COLO668 (cell line): ENCODE measurements around the gene IGLON5.

Source experiments
- DNase-seq: peaks from one replicate; lab custom pipeline; 2025; ENCODE audit not compliant: unreplicated experiment; lab: John Stamatoyannopoulos, UW

Gene IGLON5

GRCh38 chr19:51338563-51339312 is 27.3 kb downstream of the IGLON5 start:
- DNase-seq: peak; percentile 78

DNA sequence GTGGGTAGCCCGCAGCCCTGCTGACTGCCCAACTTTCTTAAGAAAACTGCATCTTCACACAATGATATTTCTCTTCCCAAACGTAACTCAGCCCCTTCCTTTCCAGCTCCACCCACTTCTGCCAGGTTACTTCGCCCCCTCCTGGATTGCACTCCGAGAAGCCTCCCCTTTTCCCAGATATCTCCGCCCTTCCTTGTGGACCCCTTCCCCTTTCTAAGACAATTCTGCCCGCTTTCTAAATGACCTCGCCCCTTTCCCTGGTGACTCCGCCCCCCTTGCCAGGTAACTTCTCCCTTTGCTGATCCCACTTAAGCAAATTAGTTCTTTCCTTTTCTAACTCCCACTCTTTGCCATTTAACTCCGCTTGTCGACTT is 27.9 kb downstream of the IGLON5 start:
- no peak for DNase-seq

- DNase-seq: peak; percentile 58
Observed at GRCh38 chr19:51339687-51340656, 28.5 kb downstream of the IGLON5 start.

DNA sequence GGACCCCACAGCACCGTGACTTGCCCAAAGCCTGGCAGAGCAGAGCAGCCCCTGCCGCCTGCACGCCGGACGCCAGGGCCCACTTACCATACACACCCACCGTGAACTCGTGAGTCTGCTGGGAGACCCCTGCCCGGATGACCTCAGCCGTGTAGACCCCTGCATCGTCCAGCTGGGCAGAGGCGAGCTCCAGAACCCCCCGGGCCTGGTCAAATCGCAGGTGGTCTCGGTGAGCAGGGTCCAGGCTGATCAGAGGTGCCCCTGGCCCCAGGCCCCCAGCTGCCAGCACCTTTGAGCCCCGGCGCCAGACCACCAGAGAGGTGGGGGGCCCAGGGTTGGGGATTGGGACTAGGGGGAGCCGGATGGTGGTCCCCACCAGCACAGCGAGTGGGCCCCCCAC is 29.6 kb downstream of the IGLON5 start:
- DNase-seq: no peak

GRCh38 chr19:51341976-51342580 is 30.6 kb downstream of the IGLON5 start, which contains the start of gene VSIG10L:
TSS of gene VSIG10L (minus strand) at chr19:51342139. CDS start at chr19:51342124, 15 bp downstream.
- no peak for DNase-seq

- DNase-seq: no peak
Observed at GRCh38 chr19:51342631-51343569, 31.5 kb downstream of the IGLON5 start.

DNA sequence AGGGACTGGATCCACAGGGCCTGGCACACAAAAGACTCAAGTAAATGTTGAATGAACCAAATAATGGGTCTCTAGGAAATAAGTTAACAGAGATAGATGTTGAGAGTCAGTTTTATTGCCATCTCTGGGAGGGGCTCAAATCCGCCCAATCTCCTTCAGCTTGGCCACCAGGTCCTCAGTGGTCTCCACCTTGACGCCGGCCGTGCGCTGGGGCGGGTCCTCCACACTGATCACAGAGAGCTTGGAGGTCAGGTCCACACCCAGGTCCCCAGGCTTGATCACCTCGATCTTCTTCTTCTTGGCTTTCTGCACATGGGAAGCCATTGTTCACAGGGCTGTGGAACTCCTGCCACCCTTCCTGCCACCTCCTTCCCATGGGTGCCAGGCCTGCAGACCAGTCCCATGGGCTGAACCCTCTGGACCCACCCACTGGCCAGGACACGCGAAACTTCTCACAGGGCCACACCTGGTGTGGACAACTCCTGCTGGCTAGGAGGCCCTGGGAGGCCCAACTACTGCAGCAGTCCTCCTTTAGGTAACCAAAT is 33.7 kb downstream of the IGLON5 start:
- DNase-seq: no peak

- no peak for DNase-seq
Observed at GRCh38 chr19:51346742-51347141, 35.3 kb downstream of the IGLON5 start.

GRCh38 chr19:51347209-51347928 is 35.9 kb downstream of the IGLON5 start:
- no peak for DNase-seq

GRCh38 chr19:51351266-51351990 is 40.0 kb downstream of the IGLON5 start:
- DNase-seq: no peak

GRCh38 chr19:51352783-51353360 is 41.4 kb downstream of the IGLON5 start:
- DNase-seq: no peak

- no peak for DNase-seq
Observed at GRCh38 chr19:51354103-51354741, 42.8 kb downstream of the IGLON5 start.

GRCh38 chr19:51354742-51355148 is 43.3 kb downstream of the IGLON5 start:
- no peak for DNase-seq

- no peak for DNase-seq
Observed at GRCh38 chr19:51356159-51356801, 44.8 kb downstream of the IGLON5 start.

GRCh38 chr19:51357952-51358351 is 46.5 kb downstream of the IGLON5 start:
- DNase-seq: no peak

GRCh38 chr19:51359294-51359693 is 47.9 kb downstream of the IGLON5 start:
- DNase-seq: no peak

DNA sequence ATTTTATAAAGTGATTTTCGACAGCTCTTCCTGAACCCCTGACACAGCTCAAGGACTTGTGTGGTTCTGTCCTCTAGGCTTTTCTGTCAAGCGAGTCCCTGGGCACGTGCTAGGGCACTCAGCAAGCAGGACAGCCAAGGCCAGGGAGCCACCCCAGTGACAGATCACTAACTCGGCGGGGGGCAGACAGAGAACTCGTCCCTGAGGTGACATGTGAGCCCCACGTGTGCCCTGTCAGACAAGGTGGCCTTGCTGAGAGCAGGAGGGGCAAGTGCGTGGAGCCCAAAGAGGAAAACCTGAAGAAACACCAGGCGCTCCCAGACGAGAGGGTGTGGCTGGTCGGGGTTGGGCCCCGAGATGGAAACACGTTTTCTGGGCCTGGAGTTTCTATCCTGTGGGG is 49.8 kb downstream of the IGLON5 start:
- no peak for DNase-seq
